HG03342 (cell line): ENCODE results near the gene NELFA.
"Not testable (repeated sequence)": the region's sequence is repeated elsewhere in the genome, so short reads cannot be mapped to it uniquely, and the experiment has no call there.

Source experiments
- ATAC-seq: cut with Tn5 transposase; IDR thresholded peaks from one replicate; pipeline ENCODE4 v1.9.1; 2021; ENCODE audit warnings: mild to moderate bottlenecking, moderate library complexity; ENCODE audit not compliant: unreplicated experiment

NELFA gene

GRCh38 chr4:1996866-1997611, 11.7 kb downstream of the NELFA start:
- ATAC-seq = no peak

GRCh38 chr4:1994938-1995337, 13.8 kb downstream of the NELFA start:
- ATAC-seq = no peak

GRCh38 chr4:1993718-1994516, 14.9 kb downstream of the NELFA start:
- not testable (repeated sequence) for ATAC-seq

- no peak for ATAC-seq
Observed at GRCh38 chr4:1993169-1993516, 15.6 kb downstream of the NELFA start.

- no peak for ATAC-seq
Observed at GRCh38 chr4:1992468-1993168, 16.2 kb downstream of the NELFA start.

GRCh38 chr4:1991596-1992434, 17.0 kb downstream of the NELFA start:
- ATAC-seq = no peak

- ATAC-seq = no peak
Observed at GRCh38 chr4:1991087-1991486, 17.7 kb downstream of the NELFA start.

- no peak for ATAC-seq
Observed at GRCh38 chr4:1990676-1991075, 18.1 kb downstream of the NELFA start.

GRCh38 chr4:1990348-1990645, 18.5 kb downstream of the NELFA start:
- no peak for ATAC-seq

GRCh38 chr4:1989533-1990347, 19.0 kb downstream of the NELFA start:
- ATAC-seq = no peak

- ATAC-seq = no peak
Observed at GRCh38 chr4:1988327-1988724, 20.4 kb downstream of the NELFA start.

- ATAC-seq = no peak
Observed at GRCh38 chr4:1987721-1988326, 20.9 kb downstream of the NELFA start.

GRCh38 chr4:1987296-1987695, 21.5 kb downstream of the NELFA start:
- no peak for ATAC-seq

GRCh38 chr4:1986578-1987210, 22.1 kb downstream of the NELFA start:
- ATAC-seq = no peak

- no peak for ATAC-seq
Observed at GRCh38 chr4:1985780-1986577, 22.8 kb downstream of the NELFA start.

GRCh38 chr4:1985294-1985693, 23.5 kb downstream of the NELFA start:
- no peak for ATAC-seq

- ATAC-seq = no peak
Observed at GRCh38 chr4:1984406-1985191, 24.2 kb downstream of the NELFA start.
